ENCODE results near the gene OR4N2.
"Not testable (repeated sequence)": the region's sequence is repeated elsewhere in the genome, so short reads cannot be mapped to it uniquely, and the experiment has no call there.

OR4N2 gene

GRCh38 chr14:19834203-19834848 lies 30.8 kb downstream of the OR4N2 start:
- not testable (repeated sequence) for DNase-seq

GRCh38 chr14:19838433-19838832 lies 34.9 kb downstream of the OR4N2 start:
- DNase-seq: no peak

DNA sequence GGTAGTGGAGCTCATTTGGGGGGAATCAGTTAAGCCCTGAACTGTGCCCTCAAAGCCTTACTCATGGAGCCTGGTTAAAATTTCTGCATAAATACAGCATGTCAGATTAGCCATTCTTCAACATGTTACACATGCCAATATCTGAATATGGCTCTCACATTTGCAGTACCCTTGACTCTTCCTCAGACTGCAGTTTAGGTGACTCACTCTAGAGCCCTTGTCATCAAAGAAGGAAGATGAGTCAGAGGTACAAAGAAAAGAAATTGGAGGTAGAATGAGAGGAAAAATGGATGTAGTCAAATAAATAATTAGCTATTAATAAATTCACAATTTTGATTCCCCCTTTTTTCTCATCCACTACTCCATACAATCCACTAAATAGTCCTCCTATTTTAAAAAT lies 47.8 kb downstream of the OR4N2 start:
- no peak for DNase-seq

- DNase-seq: not testable (repeated sequence)
Observed at GRCh38 chr14:19866061-19866669, 62.6 kb downstream of the OR4N2 start.

- DNase-seq: no peak
Observed at GRCh38 chr14:19873178-19873577, 69.6 kb downstream of the OR4N2 start.

GRCh38 chr14:19874842-19875241 lies 71.3 kb downstream of the OR4N2 start, which contains the start of gene OR4K2:
OR4K2 (plus strand) TSS chr14:19875142; CDS start chr14:19876268, 1,126 bp downstream.
- no peak for DNase-seq

GRCh38 chr14:19878029-19878642 lies 74.6 kb downstream of the OR4N2 start:
- DNase-seq: no peak

Measured in right kidney (tissue), 1 donor.